K562 (cell line): ENCODE results near the gene NBR1. TPM values are rescaled to one million over a fixed set of nuclear protein-coding genes. Genes with fewer than 3 reads are reported as not detected.

ENCODE experiments used
- ARID2 ChIP-seq: fragments of 450-650 bp; IDR thresholded peaks from 2 replicates; pipeline ENCODE4 v1.6.1; 2017; ENCODE audit warnings: antibody characterized with exemption, mild to moderate bottlenecking
- CBX3 ChIP-seq, 2 experiments: IDR thresholded peaks; 1 replicate in 1 of 2; 2 replicates in 1 of 2; pipeline ENCODE4 v1.6.1; 2012; ENCODE audit warnings: inconsistent platforms in 2 of 2, low read length in 2 of 2, borderline replicate concordance in 1 of 2, control low read depth in 1 of 2
- CBX5 ChIP-seq: IDR thresholded peaks from 2 replicates; pipeline ENCODE4 v1.6.1; 2014; ENCODE audit warnings: low read depth, borderline replicate concordance
- COPS2 ChIP-seq: fragments of 450-650 bp; conservative IDR thresholded peaks from 2 replicates; pipeline ENCODE4 v1.6.1; 2016; ENCODE audit warnings: mild to moderate bottlenecking, moderate library complexity
- E2F4 ChIP-seq: sonication (generic); formaldehyde crosslinking; IDR thresholded peaks from 2 replicates; pipeline ENCODE4 v1.8.0; 2022; ENCODE audit warnings: mild to moderate bottlenecking, low read depth, missing genetic modification reagents
- ESRRA ChIP-seq: fragments of 450-650 bp; IDR thresholded peaks from 2 replicates; pipeline ENCODE4 v1.6.1; 2014; ENCODE audit warnings: low read depth, mild to moderate bottlenecking, moderate library complexity, borderline replicate concordance
- HOMEZ ChIP-seq: fragments of 250-450 bp; sonication (Bioruptor Pico); IDR thresholded peaks from 2 replicates; pipeline ENCODE4 v1.4.0; 2020; ENCODE audit warnings: mild to moderate bottlenecking, moderate library complexity
- JUND ChIP-seq, 2 experiments: IDR thresholded peaks; 2 replicates in 1 of 2; 3 replicates in 1 of 2; pipeline ENCODE4 v1.6.1; 2011; ENCODE audit warnings: borderline replicate concordance in 2 of 2, low read depth in 2 of 2, low read length in 2 of 2, improper control_type of control experiment in 1 of 2, missing biosample characterization in 1 of 2, missing genetic modification characterization in 1 of 2, missing genetic modification reagents in 1 of 2
- MBD1 ChIP-seq: fragments of 250-450 bp; sonication (Bioruptor Pico); IDR thresholded peaks from 2 replicates; pipeline ENCODE4 v1.8.0; 2022; ENCODE audit warnings: inconsistent platforms
- SIN3B ChIP-seq: fragments of 450-650 bp; IDR thresholded peaks from 2 replicates; pipeline ENCODE4 v1.6.1; 2017; ENCODE audit warnings: low read depth, mild to moderate bottlenecking, moderate library complexity
- SNRNP70 ChIP-seq: fragments of 200-400 bp; formaldehyde crosslinking; optimal IDR thresholded peaks from 2 replicates; pipeline ENCODE3; 2017; ENCODE audit warnings: low read depth, low read length
- ZBTB11 ChIP-seq, 3 experiments: fragments of 200-800 bp in 1 of 3; fragments of 250-450 bp in 1 of 3; fragments of 450-650 bp in 1 of 3; sonication (Bioruptor Pico) in 1 of 3; sonication (Bioruptor generic) in 1 of 3; formaldehyde crosslinking in 1 of 3; IDR thresholded peaks; 2 replicates each; pipeline versions ENCODE4 v1.6.1 to v1.8.0; 2016 to 2022; ENCODE audit warnings: mild to moderate bottlenecking in 2 of 3, missing genetic modification characterization in 2 of 3, missing compliant biosample characterization in 1 of 3, moderate library complexity in 1 of 3
- ZBTB9 ChIP-seq: fragments of 450-650 bp; formaldehyde crosslinking; IDR thresholded peaks from 2 replicates; pipeline ENCODE4 v1.4.0; 2020; ENCODE audit warnings: mild to moderate bottlenecking, moderate library complexity
- ZNF121 ChIP-seq: sonication (generic); formaldehyde crosslinking; conservative IDR thresholded peaks from 2 replicates; pipeline ENCODE4 v1.8.0; 2022; ENCODE audit warnings: missing genetic modification reagents
- ZNF174 ChIP-seq: fragments of 250-450 bp; sonication (Bioruptor Pico); IDR thresholded peaks from 2 replicates; pipeline ENCODE4 v1.4.0; 2020; ENCODE audit warnings: mild to moderate bottlenecking
- ZNF445 ChIP-seq: fragments of 250-450 bp; sonication (Bioruptor Pico); IDR thresholded peaks from 2 replicates; pipeline ENCODE4 v1.4.0; 2020; ENCODE audit warnings: low read depth, mild to moderate bottlenecking, moderate library complexity
- ZNF766 ChIP-seq: fragments of 200-800 bp; sonication (Bioruptor generic); conservative IDR thresholded peaks from 2 replicates; pipeline ENCODE4 v1.6.1; 2016; ENCODE audit warnings: missing genetic modification characterization, missing compliant biosample characterization
- polyA plus RNA-seq, 8 experiments: library from polyadenylated mRNA; depleted of rRNA in 4 of 8; stranded (reverse) in 5 of 8; unstranded in 3 of 8; fragments of >200 nt; fragmentation: Nextera tagmentation in 2 of 8; fragmentation: Illumina TruSeq in 1 of 8; extraction: Ambion mirVana in 2 of 8; extraction: Trizol in 1 of 8; gene quantifications; 2 replicates each; pipeline versions ENCODE4 v1.2.1 to v1.2.3, GENCODE V29; 2011 to 2014; ENCODE audit warnings: inconsistent platforms in 1 of 8, missing spikeins in 1 of 8
- total RNA-seq, 7 experiments: library from RNA; depleted of rRNA in 6 of 7; stranded (reverse); fragments of >200 nt in 6 of 7; fragmentation: Illumina TruSeq in 2 of 7; extraction: Trizol in 2 of 7; gene quantifications; 2 replicates each; pipeline versions ENCODE4 v1.2.1 to v1.2.3, GENCODE V29; 2011 to 2021; ENCODE audit warnings: low replicate concordance in 1 of 7

NBR1 gene
- total and polyA plus RNA-seq, 9 of the 15 experiments (the other 6 are each of a cell fraction or from before 2014, with no cell fraction given) = 4.2 to 70.1 (median 39.9) TPM

GRCh38 chr17:43170140-43170765 lies 761 bp upstream of the NBR1 start (continued):
- TF ChIP-seq ZBTB9 (CRISPR knock-in tag) = 0 out of 2 replicates have a peak, but pooled peaks have one; percentile 84
- TF ChIP-seq SNRNP70 = no peak
- TF ChIP-seq ZNF445 (CRISPR knock-in tag) = 0 out of 2 replicates have a peak, but pooled peaks have one; percentile 9
- no peak for TF ChIP-seq E2F4
- no peak for TF ChIP-seq ARID2
- no peak for TF ChIP-seq ZNF174 (CRISPR knock-in tag)
- no peak for TF ChIP-seq COPS2
- no peak for TF ChIP-seq CBX5
- TF ChIP-seq ZNF766 (CRISPR knock-in tag) = no peak
- no peak for TF ChIP-seq MBD1
- TF ChIP-seq CBX3 (IDR thresholded peaks at IDR 0.05; ENCODE audit: borderline replicate concordance in 1 of 2, low read length in 2 of 2) = no peak
- TF ChIP-seq HOMEZ (CRISPR knock-in tag) = no peak
- peak; percentile 95 for TF ChIP-seq ESRRA
- TF ChIP-seq JUND (IDR thresholded peaks at IDR 0.05; ENCODE audit: borderline replicate concordance, low read depth, low read length) = peak; percentile 78
- TF ChIP-seq JUND (tag; IDR thresholded peaks at IDR 0.05; ENCODE audit: borderline replicate concordance, low read depth, low read length) = peak; percentile 41; the same call in 2 of the 3 replicates
- TF ChIP-seq ZNF121 (CRISPR knock-in tag) = no peak
- TF ChIP-seq ZBTB11 (CRISPR knock-in tag; IDR thresholded peaks at IDR 0.05) = peak in 1 of 3 experiments; percentile 81; a peak in 2 of 6 replicates
- peak; percentile 60 for TF ChIP-seq SIN3B
